ENCODE measurements around the gene DNM3.

Gene DNM3

GRCh38 chr1:172447641-172448040 lies 606.3 kb downstream of the DNM3 start:
- no peak for DNase-seq

GRCh38 chr1:172448995-172449584 lies 607.8 kb downstream of the DNM3 start:
- DNase-seq = no peak

GRCh38 chr1:172449585-172450523 lies 608.6 kb downstream of the DNM3 start:
- DNase-seq = peak; percentile 59

GRCh38 chr1:172450524-172450885 lies 609.2 kb downstream of the DNM3 start:
- DNase-seq = no peak

- DNase-seq = no peak
Measured at GRCh38 chr1:172451002-172451443, 609.7 kb downstream of the DNM3 start.

- DNase-seq = no peak
Measured at GRCh38 chr1:172452536-172453152, 611.3 kb downstream of the DNM3 start.

GRCh38 chr1:172453153-172453545 lies 611.9 kb downstream of the DNM3 start:
- DNase-seq = no peak

- no peak for DNase-seq
Measured at GRCh38 chr1:172453607-172454006, 612.3 kb downstream of the DNM3 start.

- DNase-seq = no peak
Measured at GRCh38 chr1:172455451-172455850, 614.2 kb downstream of the DNM3 start.

GRCh38 chr1:172456344-172456769 lies 615.1 kb downstream of the DNM3 start:
- no peak for DNase-seq

GRCh38 chr1:172457479-172458130 lies 616.3 kb downstream of the DNM3 start:
- no peak for DNase-seq

GRCh38 chr1:172460177-172460576 lies 618.9 kb downstream of the DNM3 start:
- DNase-seq = no peak

GRCh38 chr1:172460887-172461315 lies 619.6 kb downstream of the DNM3 start:
- no peak for DNase-seq

Data from CD4-positive, alpha-beta T cell treated with Interleukin-21 for 1 hour (primary cell).